MM.1S (cell line): ENCODE measurements around the gene CFAP45.

ENCODE experiments used
- DNase-seq: peaks from one replicate; pipeline ENCODE4 v3.0.0-alpha.2; 2015
- H2AFZ ChIP-seq: fragments of 300-600 bp; sonication (generic); 2 replicates; pipeline ENCODE4 v1.6.0; 2016; ENCODE audit warnings: antibody characterized with exemption, low read length
- H3F3A ChIP-seq: fragments of 300-600 bp; sonication (generic); 2 replicates; pipeline ENCODE4 v1.6.1; 2016; ENCODE audit warnings: mild to moderate bottlenecking, antibody characterized with exemption, low read length, moderate library complexity, mixed read lengths; ENCODE audit not compliant: insufficient read depth
- H3K27ac ChIP-seq: fragments of 300-600 bp; sonication (generic); 2 replicates; pipeline ENCODE4 v1.5.1; 2016; ENCODE audit warnings: mild to moderate bottlenecking, low read length
- H3K27me3 ChIP-seq: fragments of 300-600 bp; sonication (generic); replicated peaks from 2 replicates; pipeline ENCODE4 v1.6.0; 2016; ENCODE audit warnings: low read length; ENCODE audit not compliant: insufficient read depth
- H3K36me3 ChIP-seq: fragments of 300-600 bp; sonication (generic); replicated peaks from 2 replicates; pipeline ENCODE4 v1.6.1; 2016; ENCODE audit warnings: mild to moderate bottlenecking, low read length, mixed read lengths; ENCODE audit not compliant: insufficient read depth
- H3K4me1 ChIP-seq: fragments of 300-600 bp; sonication (generic); 2 replicates; pipeline ENCODE4 v1.6.1; 2016; ENCODE audit warnings: low read length, mixed read lengths
- H3K4me2 ChIP-seq: fragments of 300-600 bp; sonication (generic); 2 replicates; pipeline ENCODE4 v1.6.0; 2016; ENCODE audit warnings: low read depth, low read length
- H3K4me3 ChIP-seq: fragments of 300-600 bp; sonication (generic); 2 replicates; pipeline ENCODE4 v1.5.1; 2016; ENCODE audit warnings: low read length, mixed read lengths
- H3K79me2 ChIP-seq: fragments of 300-600 bp; sonication (generic); 2 replicates; pipeline ENCODE4 v1.6.1; 2016; ENCODE audit warnings: mixed run types, low read length, mixed read lengths
- H3K9ac ChIP-seq: fragments of 300-600 bp; sonication (generic); 2 replicates; pipeline ENCODE4 v1.6.1; 2016; ENCODE audit warnings: low read length, mixed read lengths
- H3K9me2 ChIP-seq: fragments of 300-600 bp; sonication (generic); replicated peaks from 2 replicates; pipeline ENCODE4 v1.6.1; 2016; ENCODE audit warnings: mild to moderate bottlenecking, low read length, mixed read lengths; ENCODE audit not compliant: insufficient read depth
- H3K9me3 ChIP-seq: fragments of 300-600 bp; sonication (generic); replicated peaks from 2 replicates; pipeline ENCODE4 v1.6.1; 2016; ENCODE audit warnings: mild to moderate bottlenecking, low read length, mixed read lengths; ENCODE audit not compliant: insufficient read depth
- H4K20me1 ChIP-seq: fragments of 300-600 bp; sonication (generic); 2 replicates; pipeline ENCODE4 v1.6.1; 2016; ENCODE audit warnings: mild to moderate bottlenecking, low read length, moderate library complexity, mixed read lengths; ENCODE audit not compliant: insufficient read depth
- CTCF ChIP-seq: fragments of 300-600 bp; sonication (generic); IDR thresholded peaks from 2 replicates; pipeline ENCODE4 v1.5.1; 2016; ENCODE audit warnings: antibody characterized with exemption, low read length, mixed read lengths
- EZH2 ChIP-seq: fragments of 300-600 bp; sonication (generic); optimal IDR thresholded peaks from 2 replicates; pipeline ENCODE3; 2017; ENCODE audit warnings: low read depth, mild to moderate bottlenecking, antibody characterized with exemption, low read length, mixed read lengths
- EZH2phosphoT487 ChIP-seq: fragments of 300-600 bp; sonication (generic); IDR thresholded peaks from 2 replicates; pipeline ENCODE4 v1.6.1; 2018; ENCODE audit warnings: antibody characterized with exemption, low read length

Gene CFAP45

DNA sequence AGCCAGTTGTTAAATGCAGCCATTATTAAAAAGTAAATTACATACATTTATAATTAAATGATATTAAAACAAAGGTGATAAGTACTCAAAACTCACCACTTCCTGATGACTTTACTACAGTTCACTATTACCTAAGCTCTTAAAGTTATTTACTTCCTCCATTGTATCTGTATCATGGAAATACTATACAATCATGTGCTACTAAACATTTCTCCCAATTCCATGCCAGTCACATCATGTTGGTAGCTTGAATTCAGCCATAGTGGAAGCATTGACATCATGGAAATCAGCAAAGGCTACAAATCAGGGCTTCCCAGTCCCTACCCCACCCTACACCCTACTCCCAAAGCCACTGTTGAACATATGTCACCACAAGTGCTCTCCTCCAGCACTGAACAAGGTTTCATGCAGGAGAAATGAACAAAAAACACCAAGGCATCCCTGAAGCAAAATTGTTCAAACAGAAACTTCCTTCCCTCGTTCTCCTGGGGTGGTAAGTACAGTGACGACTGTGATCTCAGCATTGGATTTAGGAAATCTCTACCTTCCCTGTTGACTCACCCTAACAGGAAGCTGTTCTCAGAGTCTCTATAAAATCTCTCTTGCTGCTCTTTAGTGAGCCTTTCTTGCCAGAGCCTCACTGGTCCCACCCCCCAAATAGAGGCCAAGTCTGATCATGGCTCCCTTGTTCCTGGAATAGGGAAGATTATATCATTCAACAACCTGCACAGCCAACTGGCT, 50.2 kb downstream of the CFAP45 start:
- Histone ChIP-seq H3K27ac (no peak overlapping the region), H3K27me3 (no peaks in the 10 kb centered on the region), H3K9me3 (no peaks in the 10 kb centered on the region), H3K9ac (no peak overlapping the region), H3F3A (peaks cover 8% of the 10 kb centered on the region; the same call in 1 of the 2 replicates), H3K36me3 (no peaks in the 10 kb centered on the region), H3K9me2 (no peaks in the 10 kb centered on the region), H4K20me1 (no peaks in the 10 kb centered on the region), H3K4me1 (peaks cover 4% of the 10 kb centered on the region; the same call in 1 of the 2 replicates), H3K4me3 (no peak overlapping the region), H2AFZ (no peak overlapping the region), H3K79me2 (no peaks in the 10 kb centered on the region), H3K4me2 (no peak overlapping the region)
- DNase-seq, result no peak
- TF ChIP-seq CTCF, result no peak
- no peak for TF ChIP-seq EZH2
- no peak for TF ChIP-seq EZH2phosphoT487

- H3K4me3 ChIP-seq, result no peak overlapping the region
- H3K27me3 ChIP-seq, result no peaks in the 10 kb centered on the region
- no peak overlapping the region for H2AFZ ChIP-seq
- H4K20me1 ChIP-seq, result no peaks in the 10 kb centered on the region
- no peak overlapping the region for H3K9ac ChIP-seq
- no peak for TF ChIP-seq EZH2phosphoT487
- no peak for TF ChIP-seq CTCF
- TF ChIP-seq EZH2, result no peak
- H3K9me3 ChIP-seq, result no peaks in the 10 kb centered on the region
- no peak overlapping the region for H3K4me2 ChIP-seq
- no peaks in the 10 kb centered on the region for H3F3A ChIP-seq
- H3K27ac ChIP-seq, result no peak overlapping the region
- H3K9me2 ChIP-seq, result no peaks in the 10 kb centered on the region
- H3K79me2 ChIP-seq, result no peaks in the 10 kb centered on the region
- DNase-seq, result no peak
- peaks cover 4% of the 10 kb centered on the region; the same call in 1 of the 2 replicates for H3K4me1 ChIP-seq
- no peaks in the 10 kb centered on the region for H3K36me3 ChIP-seq
Measured at GRCh38 chr1:159848326-159848725, 51.6 kb downstream of the CFAP45 start.

DNA sequence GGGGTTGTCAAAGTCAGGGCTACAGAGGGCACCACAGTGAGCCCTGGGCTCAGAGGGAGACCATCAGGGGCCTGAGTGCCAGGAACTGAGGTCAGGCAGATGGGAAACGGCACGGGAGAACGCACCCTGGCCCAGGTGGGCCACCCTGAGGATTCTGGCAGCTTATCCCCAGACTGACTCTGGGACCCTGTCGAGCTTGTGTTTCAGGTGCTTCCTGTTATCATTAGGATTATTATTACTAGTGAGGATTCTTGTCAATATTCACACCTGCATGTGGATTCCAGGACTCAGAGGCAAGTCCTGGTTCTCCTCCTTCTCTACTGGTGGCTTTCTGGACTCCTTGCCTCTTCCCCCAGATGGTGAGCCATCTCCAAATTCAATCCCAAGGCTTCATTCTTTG, 52.7 kb downstream of the CFAP45 start:
- Histone ChIP-seq H3K4me1 (peaks cover under 1% of the 10 kb centered on the region; the same call in 1 of the 2 replicates), H2AFZ (no peak overlapping the region), H3K36me3 (no peaks in the 10 kb centered on the region)

More for the DNA sequence above, 52.7 kb downstream of the CFAP45 start:
- H3K4me2 ChIP-seq, result no peak overlapping the region
- no peaks in the 10 kb centered on the region for H3F3A ChIP-seq
- DNase-seq, result no peak
- H3K27me3 ChIP-seq, result no peaks in the 10 kb centered on the region
- TF ChIP-seq EZH2, result no peak
- TF ChIP-seq CTCF, result no peak
- TF ChIP-seq EZH2phosphoT487, result no peak
- no peaks in the 10 kb centered on the region for H4K20me1 ChIP-seq
- H3K27ac ChIP-seq, result no peak overlapping the region
- H3K9me3 ChIP-seq, result no peaks in the 10 kb centered on the region
- no peak overlapping the region for H3K9ac ChIP-seq
- no peak overlapping the region for H3K4me3 ChIP-seq
- H3K79me2 ChIP-seq, result no peaks in the 10 kb centered on the region
- no peaks in the 10 kb centered on the region for H3K9me2 ChIP-seq
